ENCODE data around the gene CPS1. TPM values are rescaled to one million over a fixed set of nuclear protein-coding genes. Genes with fewer than 3 reads are reported as not detected.

Gene CPS1
- total RNA-seq, 4 donors from 2014 or later, result 0.29 to 10.8 (median 5.5) TPM

DNA sequence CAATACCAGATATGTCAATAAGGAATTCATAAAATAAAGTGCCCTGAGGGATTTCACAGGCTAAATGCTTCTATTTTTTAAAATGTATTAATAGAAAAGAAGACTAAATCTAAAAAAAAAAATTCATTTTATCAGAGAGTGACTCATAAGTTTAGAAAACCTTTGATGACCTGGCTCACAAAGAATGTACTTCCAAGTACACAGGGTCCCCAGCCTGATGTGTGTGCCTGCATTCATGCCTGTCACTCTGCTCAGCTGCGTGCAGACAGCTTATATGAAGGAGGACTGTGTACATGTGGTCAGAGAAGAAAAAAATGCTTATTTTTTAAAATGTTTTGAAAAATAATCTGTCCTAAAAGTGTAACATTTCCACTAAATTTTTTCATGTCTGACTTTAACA lies 3.0 kb upstream of the CPS1 start:
- Histone ChIP-seq H3K36me3 (no peaks in the 10 kb centered on the region), H3K4me1 (no peaks in the 10 kb centered on the region), H3K4me3 (no peak overlapping the region), H3K9me3 (no peaks in the 10 kb centered on the region), H3K27me3 (no peaks in the 10 kb centered on the region), H3K27ac (no peak overlapping the region)
- no peak for DNase-seq
- TF ChIP-seq POLR2A (IDR thresholded peaks at IDR 0.05), result no peak
- TF ChIP-seq, protein P1, sequence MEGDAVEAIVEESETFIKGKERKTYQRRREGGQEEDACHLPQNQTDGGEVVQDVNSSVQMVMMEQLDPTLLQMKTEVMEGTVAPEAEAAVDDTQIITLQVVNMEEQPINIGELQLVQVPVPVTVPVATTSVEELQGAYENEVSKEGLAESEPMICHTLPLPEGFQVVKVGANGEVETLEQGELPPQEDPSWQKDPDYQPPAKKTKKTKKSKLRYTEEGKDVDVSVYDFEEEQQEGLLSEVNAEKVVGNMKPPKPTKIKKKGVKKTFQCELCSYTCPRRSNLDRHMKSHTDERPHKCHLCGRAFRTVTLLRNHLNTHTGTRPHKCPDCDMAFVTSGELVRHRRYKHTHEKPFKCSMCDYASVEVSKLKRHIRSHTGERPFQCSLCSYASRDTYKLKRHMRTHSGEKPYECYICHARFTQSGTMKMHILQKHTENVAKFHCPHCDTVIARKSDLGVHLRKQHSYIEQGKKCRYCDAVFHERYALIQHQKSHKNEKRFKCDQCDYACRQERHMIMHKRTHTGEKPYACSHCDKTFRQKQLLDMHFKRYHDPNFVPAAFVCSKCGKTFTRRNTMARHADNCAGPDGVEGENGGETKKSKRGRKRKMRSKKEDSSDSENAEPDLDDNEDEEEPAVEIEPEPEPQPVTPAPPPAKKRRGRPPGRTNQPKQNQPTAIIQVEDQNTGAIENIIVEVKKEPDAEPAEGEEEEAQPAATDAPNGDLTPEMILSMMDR (IDR thresholded peaks at IDR 0.05), result no peak
- intact Hi-C loops (cut with DNase I; ENCODE audit: low total_unique reads), result no loop called here

DNA sequence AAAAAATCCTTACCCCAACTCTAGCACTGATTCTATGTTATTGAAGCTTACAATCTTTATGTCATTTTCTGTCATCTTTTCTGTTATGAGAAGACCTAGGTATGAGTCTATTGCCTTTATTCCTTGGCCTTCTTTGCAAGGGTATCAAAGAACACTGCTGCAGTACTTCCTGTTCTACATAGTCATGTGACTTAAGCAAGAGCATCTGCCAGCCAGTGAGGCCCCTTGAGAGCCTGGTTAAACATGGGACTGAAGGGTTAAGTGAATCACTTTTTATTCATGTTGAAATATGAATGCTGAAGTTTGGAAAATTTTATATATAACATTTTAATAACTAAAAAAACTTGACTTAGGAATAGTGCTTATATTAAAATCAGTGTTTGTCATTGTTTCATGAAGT lies 844 bp upstream of the CPS1 start:
- TF ChIP-seq POLR2A (IDR thresholded peaks at IDR 0.05), result no peak
- TF ChIP-seq, protein P1 (IDR thresholded peaks at IDR 0.05), result no peak
- no peak for DNase-seq
- H3K9me3 ChIP-seq, result no peaks in the 10 kb centered on the region
- intact Hi-C loops (cut with DNase I; ENCODE audit: low total_unique reads), result no loop called here
- no peaks in the 10 kb centered on the region for H3K4me1 ChIP-seq
- no peaks in the 10 kb centered on the region for H3K36me3 ChIP-seq
- H3K27me3 ChIP-seq, result no peaks in the 10 kb centered on the region
- no peak overlapping the region for H3K27ac ChIP-seq
- no peak overlapping the region for H3K4me3 ChIP-seq

DNA sequence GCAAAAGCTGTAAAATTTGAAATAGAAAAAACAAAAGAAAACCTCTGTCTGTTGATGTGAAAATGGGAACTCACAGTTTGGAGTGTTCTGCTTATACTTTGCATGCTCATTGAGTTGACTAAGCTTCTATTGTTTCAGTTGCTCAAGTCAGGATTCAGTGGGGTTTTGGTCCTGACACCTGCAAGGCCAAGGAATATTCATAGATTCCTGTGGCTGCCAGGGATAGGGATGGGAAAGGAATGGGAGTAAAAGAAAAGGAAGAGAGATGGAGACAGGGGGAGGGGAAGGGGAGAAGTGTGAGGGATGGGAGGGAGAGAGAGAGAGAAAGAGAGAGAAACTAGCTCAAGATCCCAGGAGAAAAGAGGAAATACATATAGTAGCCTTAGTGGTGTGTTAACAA lies 1.3 kb downstream of the CPS1 start:
- Histone ChIP-seq H3K4me3 (no peak overlapping the region), H3K27ac (no peak overlapping the region), H3K9me3 (no peaks in the 10 kb centered on the region), H3K36me3 (no peaks in the 10 kb centered on the region), H3K27me3 (no peaks in the 10 kb centered on the region), H3K4me1 (no peaks in the 10 kb centered on the region)
- TF ChIP-seq POLR2A (IDR thresholded peaks at IDR 0.05), result no peak
- TF ChIP-seq, protein P1 (IDR thresholded peaks at IDR 0.05), result no peak
- intact Hi-C loops (cut with DNase I; ENCODE audit: low total_unique reads), result no loop called here
- DNase-seq, result no peak

DNA sequence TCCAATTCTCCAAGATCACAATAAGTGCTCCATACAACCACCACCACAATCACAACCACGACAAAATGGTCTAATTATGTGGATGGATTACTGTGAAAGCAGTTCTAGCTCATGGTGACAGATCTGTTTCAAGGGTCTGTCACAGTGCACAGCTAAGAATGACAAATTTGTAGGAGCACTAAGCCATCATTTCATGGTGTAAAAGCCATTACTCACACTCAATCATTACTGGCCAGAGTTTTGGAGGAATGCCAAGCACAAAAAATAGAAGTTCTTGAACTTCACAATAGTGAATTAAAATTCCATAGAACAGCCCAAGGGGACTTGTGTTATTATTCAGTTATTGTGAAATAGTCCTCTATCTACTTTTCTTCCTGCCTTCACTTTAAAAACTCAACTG lies 2.3 kb downstream of the CPS1 start:
- Histone ChIP-seq H3K27me3 (no peaks in the 10 kb centered on the region), H3K36me3 (no peaks in the 10 kb centered on the region), H3K4me3 (no peak overlapping the region), H3K4me1 (no peaks in the 10 kb centered on the region), H3K9me3 (no peaks in the 10 kb centered on the region), H3K27ac (no peak overlapping the region)
- intact Hi-C loops (cut with DNase I; ENCODE audit: low total_unique reads), result no loop called here
- DNase-seq, result no peak
- TF ChIP-seq, protein P1 (IDR thresholded peaks at IDR 0.05), result no peak
- TF ChIP-seq POLR2A (IDR thresholded peaks at IDR 0.05), result no peak

DNA sequence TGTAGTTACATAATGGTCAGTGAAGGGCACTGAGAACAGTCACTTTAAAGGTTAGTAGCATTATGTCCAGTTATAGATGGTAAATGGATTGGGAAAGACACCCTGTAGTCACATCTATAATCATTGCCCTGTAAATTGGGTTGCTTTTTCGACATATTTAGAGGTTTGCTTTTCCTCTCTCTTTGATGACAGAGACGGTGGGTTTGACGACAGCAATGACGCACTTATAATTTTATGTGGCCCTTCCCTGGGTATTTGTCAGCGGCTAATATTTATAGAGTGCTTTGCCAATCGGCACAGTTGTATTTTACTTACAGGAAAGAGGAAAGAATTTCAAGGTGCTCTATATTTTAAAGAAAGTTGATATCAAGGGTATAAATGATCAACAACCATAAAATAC lies 2.8 kb downstream of the CPS1 start:
- H3K4me1 ChIP-seq, result no peaks in the 10 kb centered on the region
- DNase-seq, result no peak
- TF ChIP-seq, protein P1 (IDR thresholded peaks at IDR 0.05), result no peak
- TF ChIP-seq POLR2A (IDR thresholded peaks at IDR 0.05), result no peak
- H3K9me3 ChIP-seq, result no peaks in the 10 kb centered on the region
- no peaks in the 10 kb centered on the region for H3K27me3 ChIP-seq
- H3K27ac ChIP-seq, result no peak overlapping the region
- intact Hi-C loops (cut with DNase I; ENCODE audit: low total_unique reads), result no loop called here
- no peak overlapping the region for H3K4me3 ChIP-seq
- no peaks in the 10 kb centered on the region for H3K36me3 ChIP-seq

All from uterus (tissue), 4 donors.